HepG2 (cell line): Measurements from ENCODE around the gene IL11RA. TPM values are rescaled to one million over a fixed set of nuclear protein-coding genes. Genes with fewer than 3 reads are reported as not detected.

Experiments
- DRAP1 ChIP-seq: IDR thresholded peaks from 2 replicates; pipeline ENCODE4 v1.6.1; 2016; ENCODE audit warnings: missing genetic modification reagents, missing compliant biosample characterization
- FLYWCH1 ChIP-seq: sonication (generic); formaldehyde crosslinking; IDR thresholded peaks from 2 replicates; pipeline ENCODE4 v1.8.1; 2023; ENCODE audit warnings: mild to moderate bottlenecking, missing genetic modification reagents
- KDM2A ChIP-seq: sonication (generic); formaldehyde crosslinking; IDR thresholded peaks from 2 replicates; pipeline ENCODE4 v1.4.0; 2020; ENCODE audit warnings: low read depth, missing genetic modification reagents, borderline replicate concordance
- KDM3A ChIP-seq: IDR thresholded peaks from 2 replicates; pipeline ENCODE4 v1.6.1; 2018; ENCODE audit warnings: low read depth, missing compliant biosample characterization
- POLR2A ChIP-seq, 2 experiments: IDR thresholded peaks; 2 replicates each; pipeline ENCODE4 v1.6.1; 2011; ENCODE audit warnings: low read depth in 2 of 2, low read length in 2 of 2, mild to moderate bottlenecking in 1 of 2, moderate library complexity in 1 of 2; ENCODE audit not compliant: insufficient read depth in 1 of 2
- SALL1 ChIP-seq: sonication (generic); formaldehyde crosslinking; IDR thresholded peaks from 2 replicates; pipeline ENCODE4 v1.8.0; 2022; ENCODE audit warnings: mild to moderate bottlenecking, missing genetic modification reagents
- SAP130 ChIP-seq: IDR thresholded peaks from 2 replicates; pipeline ENCODE4 v1.6.1; 2016; ENCODE audit warnings: low read depth
- SMYD3 ChIP-seq: sonication (generic); formaldehyde crosslinking; IDR thresholded peaks from 2 replicates; pipeline ENCODE4 v1.8.1; 2023; ENCODE audit warnings: mild to moderate bottlenecking, missing genetic modification reagents
- THAP11 ChIP-seq: IDR thresholded peaks from 2 replicates; pipeline ENCODE4 v1.6.1; 2016; ENCODE audit warnings: missing biosample characterization, missing genetic modification reagents
- ZBTB7A ChIP-seq: sonication (generic); formaldehyde crosslinking; IDR thresholded peaks from 2 replicates; pipeline ENCODE4 v1.8.0; 2022; ENCODE audit warnings: mild to moderate bottlenecking, missing genetic modification reagents
- ZMYM2 ChIP-seq: sonication (generic); formaldehyde crosslinking; IDR thresholded peaks from 2 replicates; pipeline ENCODE4 v1.8.0; 2022; ENCODE audit warnings: mild to moderate bottlenecking, missing genetic modification reagents
- ZNF558 ChIP-seq: sonication (generic); formaldehyde crosslinking; IDR thresholded peaks from 2 replicates; pipeline ENCODE4 v1.9.0; 2022; ENCODE audit warnings: mild to moderate bottlenecking, missing genetic modification reagents, borderline replicate concordance
- ZNF605 ChIP-seq: sonication (generic); formaldehyde crosslinking; IDR thresholded peaks from 2 replicates; pipeline ENCODE4 v1.8.0; 2022; ENCODE audit warnings: mild to moderate bottlenecking, missing genetic modification reagents
- ZNF687 ChIP-seq: sonication (generic); formaldehyde crosslinking; IDR thresholded peaks from 2 replicates; pipeline ENCODE4 v1.5.1; 2020; ENCODE audit warnings: mild to moderate bottlenecking, missing genetic modification reagents, moderate library complexity
- polyA plus RNA-seq, 8 experiments: library from polyadenylated mRNA; depleted of rRNA in 3 of 8; stranded (reverse) in 7 of 8; unstranded in 1 of 8; fragments of >200 nt; fragmentation: Illumina TruSeq in 4 of 8; extraction: Trizol in 4 of 8; gene quantifications; 2 replicates each; pipeline versions ENCODE4 v1.2.1 to v1.2.3, GENCODE V29; 2011 to 2016; ENCODE audit warnings: low read depth in 4 of 8, missing spikeins in 1 of 8, mixed read lengths in 1 of 8; ENCODE audit not compliant: insufficient read depth in 1 of 8
- total RNA-seq, 5 experiments: library from RNA; depleted of rRNA; stranded (reverse); fragments of >200 nt; fragmentation: Illumina TruSeq; extraction: Trizol; gene quantifications; 2 replicates each; pipeline ENCODE4 v1.2.3, GENCODE V29; 2016; ENCODE audit warnings: low read depth in 1 of 5
- TF ChIP-seq, protein P1 (sequence below): sonication (generic); formaldehyde crosslinking; IDR thresholded peaks from 2 replicates; pipeline ENCODE4 v1.4.0; 2020; ENCODE audit warnings: mild to moderate bottlenecking, missing genetic modification reagents
- TF ChIP-seq, protein P2 (sequence below): IDR thresholded peaks from 2 replicates; pipeline ENCODE4 v1.6.1; 2016; ENCODE audit warnings: mild to moderate bottlenecking, missing biosample characterization, missing genetic modification reagents

IL11RA gene
- total and polyA plus RNA-seq, 2 of the 13 experiments (the other 11 are each of a cell fraction or from before 2014, with no cell fraction given), result 2.0 to 4.2 TPM

DNA sequence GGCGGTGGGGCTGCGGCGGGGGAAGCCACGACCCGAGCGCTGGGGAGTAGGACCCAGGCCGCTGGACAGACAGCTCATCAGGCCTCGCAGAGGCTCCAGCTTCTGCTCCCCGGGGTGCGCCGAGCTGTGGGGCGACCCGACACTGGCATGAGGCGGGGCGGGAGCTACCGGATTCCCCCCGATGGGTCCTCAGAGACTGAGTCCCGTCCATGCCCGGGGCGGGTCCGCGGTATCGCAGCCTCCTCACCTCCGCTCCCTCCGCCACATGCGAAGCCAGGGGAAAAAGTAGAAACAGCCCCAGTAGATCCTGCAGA is 13.0 kb downstream of the IL11RA start (continued):
- TF ChIP-seq, protein P1, sequence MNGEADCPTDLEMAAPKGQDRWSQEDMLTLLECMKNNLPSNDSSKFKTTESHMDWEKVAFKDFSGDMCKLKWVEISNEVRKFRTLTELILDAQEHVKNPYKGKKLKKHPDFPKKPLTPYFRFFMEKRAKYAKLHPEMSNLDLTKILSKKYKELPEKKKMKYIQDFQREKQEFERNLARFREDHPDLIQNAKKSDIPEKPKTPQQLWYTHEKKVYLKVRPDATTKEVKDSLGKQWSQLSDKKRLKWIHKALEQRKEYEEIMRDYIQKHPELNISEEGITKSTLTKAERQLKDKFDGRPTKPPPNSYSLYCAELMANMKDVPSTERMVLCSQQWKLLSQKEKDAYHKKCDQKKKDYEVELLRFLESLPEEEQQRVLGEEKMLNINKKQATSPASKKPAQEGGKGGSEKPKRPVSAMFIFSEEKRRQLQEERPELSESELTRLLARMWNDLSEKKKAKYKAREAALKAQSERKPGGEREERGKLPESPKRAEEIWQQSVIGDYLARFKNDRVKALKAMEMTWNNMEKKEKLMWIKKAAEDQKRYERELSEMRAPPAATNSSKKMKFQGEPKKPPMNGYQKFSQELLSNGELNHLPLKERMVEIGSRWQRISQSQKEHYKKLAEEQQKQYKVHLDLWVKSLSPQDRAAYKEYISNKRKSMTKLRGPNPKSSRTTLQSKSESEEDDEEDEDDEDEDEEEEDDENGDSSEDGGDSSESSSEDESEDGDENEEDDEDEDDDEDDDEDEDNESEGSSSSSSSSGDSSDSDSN (CRISPR knock-in tag), result peak; percentile 51; the same call in 1 of the 2 replicates
- peak; percentile 67 for TF ChIP-seq ZNF687
- no peak for TF ChIP-seq ZBTB7A (CRISPR knock-in tag)
- no peak for TF ChIP-seq SMYD3 (CRISPR knock-in tag)
- TF ChIP-seq FLYWCH1 (CRISPR knock-in tag), result no peak
- TF ChIP-seq, protein P2, sequence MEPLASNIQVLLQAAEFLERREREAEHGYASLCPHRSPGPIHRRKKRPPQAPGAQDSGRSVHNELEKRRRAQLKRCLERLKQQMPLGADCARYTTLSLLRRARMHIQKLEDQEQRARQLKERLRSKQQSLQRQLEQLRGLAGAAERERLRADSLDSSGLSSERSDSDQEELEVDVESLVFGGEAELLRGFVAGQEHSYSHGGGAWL (CRISPR knock-in tag), result peak; percentile 51; the same call in 1 of the 2 replicates
- peak; percentile 18; the same call in 1 of the 2 replicates for TF ChIP-seq SAP130 (CRISPR knock-in tag)
- TF ChIP-seq THAP11 (CRISPR knock-in tag), result 0 out of 2 replicates have a peak, but pooled peaks have one; percentile 21
- TF ChIP-seq DRAP1 (CRISPR knock-in tag), result no peak
- TF ChIP-seq POLR2A (IDR thresholded peaks at IDR 0.05; ENCODE audit: insufficient read depth in 1 of 2, low read depth in 2 of 2, low read length in 2 of 2), result peak in 1 of 2 experiments; percentile 28; a peak in 1 of 4 replicates
- TF ChIP-seq KDM3A, result 0 out of 2 replicates have a peak, but pooled peaks have one; percentile 21
- TF ChIP-seq SALL1 (CRISPR knock-in tag), result peak; percentile 14; the same call in 1 of the 2 replicates
- TF ChIP-seq ZMYM2 (CRISPR knock-in tag), result 0 out of 2 replicates have a peak, but pooled peaks have one; percentile 17
- TF ChIP-seq ZNF558 (CRISPR knock-in tag), result peak; percentile 22; the same call in 1 of the 2 replicates
- 0 out of 2 replicates have a peak, but pooled peaks have one; percentile 35 for TF ChIP-seq ZNF605 (CRISPR knock-in tag)
- TF ChIP-seq KDM2A (CRISPR knock-in tag), result peak; percentile 62; the same call in 1 of the 2 replicates
